ENCODE measurements around the gene RAB5A.
"Not testable (repeated sequence)": the region's sequence is repeated elsewhere in the genome, so short reads cannot be mapped to it uniquely, and the experiment has no call there.

The RAB5A gene

DNA sequence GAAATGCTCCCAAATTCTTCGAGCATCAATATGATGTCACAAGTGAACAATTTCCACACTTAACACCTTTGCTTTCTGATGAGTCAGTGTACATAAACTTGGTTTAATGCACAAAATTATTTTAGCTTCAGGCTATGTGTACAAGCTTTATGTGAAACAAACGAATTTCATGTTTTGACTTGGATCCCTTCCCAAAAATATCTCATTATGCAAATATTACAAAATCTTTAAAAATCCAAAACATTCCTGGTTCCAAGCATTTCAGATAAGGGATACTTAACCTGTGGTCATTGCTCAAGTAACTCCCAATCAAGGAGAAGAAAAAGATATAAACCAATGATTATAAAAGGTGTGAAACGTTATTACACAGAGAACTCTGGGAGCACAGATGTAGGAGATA lies 25.2 kb downstream of the RAB5A start:
- H3K27ac Mint-ChIP-seq: no peak overlapping the region
- H3K27me3 Mint-ChIP-seq: no peaks in the 10 kb centered on the region
- no peaks in the 10 kb centered on the region for H3K9me3 Mint-ChIP-seq
- H3K4me3 Mint-ChIP-seq: no peak overlapping the region
- peaks cover 43% of the 10 kb centered on the region for H3K4me1 Mint-ChIP-seq
- peaks cover 12% of the 10 kb centered on the region for H3K36me3 Mint-ChIP-seq

- not testable (repeated sequence) for H3K27ac Mint-ChIP-seq, H3K4me3 Mint-ChIP-seq, H3K27me3 Mint-ChIP-seq, H3K4me1 Mint-ChIP-seq, H3K9me3 Mint-ChIP-seq
- H3K36me3 Mint-ChIP-seq: peaks cover 12% of the 10 kb centered on the region
These were observed 42.0 kb downstream of the RAB5A start for GRCh38 chr3:19988904-19989303.

DNA sequence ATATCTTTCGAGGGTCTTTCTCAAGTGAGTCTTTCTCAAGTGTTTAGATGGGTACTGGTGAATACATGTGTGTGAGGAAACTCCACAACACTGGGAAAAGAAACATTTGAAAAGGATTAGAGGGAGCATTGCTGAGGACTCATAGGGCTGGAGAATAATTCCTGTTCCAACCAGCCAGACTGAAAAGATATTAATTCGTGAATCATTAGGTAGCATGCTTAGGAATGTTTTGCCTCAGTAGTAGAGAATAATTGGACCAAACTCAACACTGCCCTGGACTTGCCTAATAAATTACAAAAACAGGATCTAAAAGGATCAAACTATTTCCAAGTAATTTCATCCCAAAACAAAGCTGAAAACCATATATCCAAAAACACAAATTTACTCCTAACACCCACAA lies 47.9 kb downstream of the RAB5A start:
- Mint-ChIP-seq H3K27ac (no peak overlapping the region), H3K36me3 (peaks cover 2% of the 10 kb centered on the region), H3K9me3 (peaks cover 5% of the 10 kb centered on the region), H3K4me3 (no peak overlapping the region), H3K4me1 (no peaks in the 10 kb centered on the region), H3K27me3 (no peaks in the 10 kb centered on the region)

- Mint-ChIP-seq H3K27me3 (no peaks in the 10 kb centered on the region), H3K4me1 (no peaks in the 10 kb centered on the region), H3K36me3 (peaks cover 2% of the 10 kb centered on the region), H3K4me3 (no peak overlapping the region), H3K27ac (no peak overlapping the region), H3K9me3 (peaks cover 5% of the 10 kb centered on the region)
These were observed 50.6 kb downstream of the RAB5A start for GRCh38 chr3:19997502-19997901.

DNA sequence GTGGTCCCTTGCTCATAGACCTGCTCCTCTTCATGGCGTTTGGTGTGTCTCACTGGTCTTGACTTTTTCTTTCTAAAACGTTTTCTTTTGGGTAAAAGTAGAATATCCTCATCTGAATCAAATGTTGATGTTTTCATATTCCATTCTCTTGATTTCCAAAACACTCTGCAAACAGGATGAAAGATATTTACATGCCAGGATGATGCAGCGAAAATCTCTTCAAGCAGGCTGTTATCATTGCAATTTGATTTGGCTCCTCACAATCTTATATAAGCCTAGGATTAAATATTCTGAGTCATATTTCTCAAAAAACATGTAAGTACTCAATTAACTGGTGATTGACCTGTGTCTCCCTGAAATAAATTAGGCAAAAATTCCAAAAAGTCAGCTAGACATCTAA lies 55.0 kb downstream of the RAB5A start:
- no peak overlapping the region for H3K4me3 Mint-ChIP-seq
- no peaks in the 10 kb centered on the region for H3K27me3 Mint-ChIP-seq
- no peaks in the 10 kb centered on the region for H3K4me1 Mint-ChIP-seq
- H3K27ac Mint-ChIP-seq: no peak overlapping the region
- no peaks in the 10 kb centered on the region for H3K36me3 Mint-ChIP-seq
- H3K9me3 Mint-ChIP-seq: no peaks in the 10 kb centered on the region

DNA sequence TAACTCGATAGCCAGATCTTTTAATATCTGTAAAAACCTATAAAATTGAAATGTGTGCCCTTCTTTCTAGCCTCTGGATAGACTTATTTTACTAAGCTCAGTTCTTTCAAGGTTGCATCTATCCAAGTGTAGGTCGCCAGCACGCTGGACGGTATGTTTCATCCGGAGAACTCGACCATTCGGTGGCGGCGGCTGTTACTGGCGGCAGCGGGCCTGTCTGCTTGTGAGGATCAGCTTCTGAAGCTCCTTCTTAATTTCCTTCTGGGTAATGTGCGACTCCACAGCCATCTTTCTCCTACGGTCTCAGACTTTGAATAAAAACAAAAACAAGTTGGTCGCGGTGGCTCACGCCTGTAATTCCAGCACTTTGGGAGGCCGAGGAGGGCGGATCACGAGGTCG lies 61.1 kb downstream of the RAB5A start:
- Mint-ChIP-seq H3K27ac (no peak overlapping the region), H3K36me3 (no peaks in the 10 kb centered on the region), H3K9me3 (no peaks in the 10 kb centered on the region), H3K4me1 (no peaks in the 10 kb centered on the region), H3K27me3 (no peaks in the 10 kb centered on the region), H3K4me3 (no peak overlapping the region)

DNA sequence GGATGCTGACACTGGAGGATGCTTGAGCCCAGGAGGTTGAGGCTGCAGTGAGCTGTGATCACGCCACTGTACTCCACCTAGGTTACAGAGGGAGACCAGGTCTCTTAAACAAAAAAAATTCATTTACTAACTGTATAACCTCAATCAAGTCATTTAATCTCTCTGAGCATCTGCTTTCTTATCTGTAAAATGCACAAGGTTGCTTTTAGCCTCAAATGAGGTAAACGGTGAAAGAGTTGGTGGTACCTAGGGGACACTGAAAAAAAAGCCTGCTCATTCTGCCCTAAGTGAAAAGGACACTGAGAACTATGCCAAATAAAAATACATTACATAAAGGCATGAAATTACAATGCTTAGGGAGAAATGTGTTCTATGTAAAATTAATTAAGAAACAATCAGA lies 61.7 kb downstream of the RAB5A start:
- no peaks in the 10 kb centered on the region for H3K9me3 Mint-ChIP-seq
- no peaks in the 10 kb centered on the region for H3K27me3 Mint-ChIP-seq
- H3K4me3 Mint-ChIP-seq: no peak overlapping the region
- no peak overlapping the region for H3K27ac Mint-ChIP-seq
- H3K36me3 Mint-ChIP-seq: no peaks in the 10 kb centered on the region
- no peaks in the 10 kb centered on the region for H3K4me1 Mint-ChIP-seq

GRCh38 chr3:20012164-20012563 lies 65.3 kb downstream of the RAB5A start, which contains the start of gene PP2D1:
Gene PP2D1 (minus strand): TSS chr3:20012264. CDS start chr3:20012072, 192 bp downstream.
- no peaks in the 10 kb centered on the region for H3K27me3 Mint-ChIP-seq
- H3K36me3 Mint-ChIP-seq: no peaks in the 10 kb centered on the region
- no peaks in the 10 kb centered on the region for H3K4me1 Mint-ChIP-seq
- no peak within 1 kb of the TSS for H3K4me3 Mint-ChIP-seq
- no peak within 1 kb of the TSS for H3K27ac Mint-ChIP-seq
- no peaks in the 10 kb centered on the region for H3K9me3 Mint-ChIP-seq

- H3K27me3 Mint-ChIP-seq: no peaks in the 10 kb centered on the region
- no peaks in the 10 kb centered on the region for H3K4me1 Mint-ChIP-seq
- H3K27ac Mint-ChIP-seq: no peak overlapping the region
- H3K36me3 Mint-ChIP-seq: no peaks in the 10 kb centered on the region
- H3K4me3 Mint-ChIP-seq: no peak overlapping the region
- no peaks in the 10 kb centered on the region for H3K9me3 Mint-ChIP-seq
These were observed 66.5 kb downstream of the RAB5A start for GRCh38 chr3:20013396-20013795.

GRCh38 chr3:20015525-20015924 lies 68.6 kb downstream of the RAB5A start:
- Mint-ChIP-seq H3K36me3 (no peaks in the 10 kb centered on the region), H3K9me3 (no peaks in the 10 kb centered on the region), H3K27ac (no peak overlapping the region), H3K4me1 (no peaks in the 10 kb centered on the region), H3K27me3 (no peaks in the 10 kb centered on the region), H3K4me3 (no peak overlapping the region)

DNA sequence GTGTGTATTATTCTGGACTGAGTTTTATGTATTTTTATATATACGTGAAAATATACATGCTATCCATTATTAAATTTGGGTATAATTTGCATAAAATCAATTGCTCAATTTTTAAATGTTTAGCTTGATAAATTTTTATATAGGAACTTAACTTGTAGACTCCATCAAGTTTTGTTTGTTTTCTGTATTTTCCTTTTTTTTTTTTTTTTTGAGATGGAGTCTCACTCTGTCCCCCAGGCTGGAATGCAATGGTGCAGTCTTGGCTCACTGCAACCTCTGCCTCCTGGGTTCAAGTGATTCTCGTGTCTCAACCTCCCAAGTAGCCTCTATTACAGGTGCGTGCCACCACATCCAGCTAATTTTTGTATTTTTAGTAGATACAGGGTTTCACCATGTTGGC lies 69.2 kb downstream of the RAB5A start:
- not testable (repeated sequence) for H3K4me3 Mint-ChIP-seq

GRCh38 chr3:20022954-20023622 lies 76.2 kb downstream of the RAB5A start:
- Mint-ChIP-seq H3K9me3 (no peaks in the 10 kb centered on the region), H3K27ac (no peak overlapping the region), H3K4me1 (peaks cover 4% of the 10 kb centered on the region), H3K27me3 (no peaks in the 10 kb centered on the region), H3K36me3 (no peaks in the 10 kb centered on the region), H3K4me3 (no peak overlapping the region)

More for the DNA sequence above, 69.2 kb downstream of the RAB5A start:
- H3K36me3 Mint-ChIP-seq, H3K27me3 Mint-ChIP-seq, H3K4me1 Mint-ChIP-seq, H3K9me3 Mint-ChIP-seq, H3K27ac Mint-ChIP-seq: not testable (repeated sequence)

GRCh38 chr3:20023623-20024405 lies 76.9 kb downstream of the RAB5A start:
- Mint-ChIP-seq H3K4me3 (no peak overlapping the region), H3K27me3 (no peaks in the 10 kb centered on the region), H3K27ac (no peak overlapping the region), H3K4me1 (peaks cover 4% of the 10 kb centered on the region), H3K36me3 (no peaks in the 10 kb centered on the region), H3K9me3 (no peaks in the 10 kb centered on the region)

GRCh38 chr3:20027136-20027535 lies 80.2 kb downstream of the RAB5A start:
- H3K36me3 Mint-ChIP-seq: no peaks in the 10 kb centered on the region
- no peak overlapping the region for H3K4me3 Mint-ChIP-seq
- no peaks in the 10 kb centered on the region for H3K27me3 Mint-ChIP-seq
- H3K4me1 Mint-ChIP-seq: peaks cover 4% of the 10 kb centered on the region
- no peak overlapping the region for H3K27ac Mint-ChIP-seq
- H3K9me3 Mint-ChIP-seq: no peaks in the 10 kb centered on the region

DNA sequence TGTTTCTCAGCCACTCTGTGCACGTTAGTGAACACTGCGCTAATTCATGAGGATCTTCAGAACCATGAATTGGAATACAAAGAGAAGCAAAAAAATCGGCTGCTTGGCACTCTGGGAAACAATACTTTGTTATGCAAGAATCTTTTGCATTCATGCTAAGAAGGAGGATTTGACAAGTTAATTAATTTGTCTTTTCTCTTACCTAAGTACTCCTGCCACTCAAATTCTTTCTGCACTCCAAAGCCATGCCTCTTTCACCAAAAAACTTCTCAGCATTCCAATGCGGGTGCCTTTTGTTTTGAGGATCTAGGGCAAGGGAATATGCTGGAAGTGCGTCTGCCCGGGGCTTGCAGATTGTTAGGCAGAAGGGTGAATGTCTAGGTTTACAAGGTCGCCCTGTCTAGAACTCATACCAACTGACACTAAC lies 82.0 kb downstream of the RAB5A start:
- no peaks in the 10 kb centered on the region for H3K27me3 Mint-ChIP-seq

DNA sequence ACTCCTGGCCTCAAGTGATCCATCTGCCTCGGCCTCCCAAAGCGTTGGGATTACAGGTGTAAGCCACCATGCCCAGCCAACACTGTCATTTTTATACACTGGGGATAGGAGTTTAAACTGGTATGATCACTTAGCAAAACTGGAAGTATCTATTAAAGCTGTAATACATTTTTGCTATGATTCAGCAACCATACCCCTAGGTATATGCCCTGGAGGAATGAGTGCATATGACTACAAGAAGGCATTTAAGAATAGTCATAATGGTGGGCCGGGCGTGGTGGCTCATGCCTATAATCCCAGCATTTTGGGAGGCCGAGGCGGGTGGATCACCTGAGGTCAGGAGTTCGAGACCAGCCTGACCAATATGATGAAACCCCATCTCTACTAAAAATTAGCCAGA lies 85.0 kb downstream of the RAB5A start:
- H3K9me3 Mint-ChIP-seq, H3K4me3 Mint-ChIP-seq, H3K4me1 Mint-ChIP-seq, H3K27ac Mint-ChIP-seq, H3K36me3 Mint-ChIP-seq, H3K27me3 Mint-ChIP-seq: not testable (repeated sequence)

More for the DNA sequence above, 82.0 kb downstream of the RAB5A start:
- H3K36me3 Mint-ChIP-seq: no peaks in the 10 kb centered on the region
- H3K4me1 Mint-ChIP-seq: peaks cover 4% of the 10 kb centered on the region
- no peaks in the 10 kb centered on the region for H3K9me3 Mint-ChIP-seq
- H3K27ac Mint-ChIP-seq: no peak overlapping the region
- no peak overlapping the region for H3K4me3 Mint-ChIP-seq

Measured in activated naive CD4-positive, alpha-beta T cell treated with anti-CD3 and anti-CD28 coated beads, Interleukin-2, amount 50 U/mL, for 24 hours (primary cell).